ENCODE data around the gene TBCK.
A peak's percentile ranks its signal among the peaks of the same experiment; 100 is the strongest.

Gene TBCK

DNA sequence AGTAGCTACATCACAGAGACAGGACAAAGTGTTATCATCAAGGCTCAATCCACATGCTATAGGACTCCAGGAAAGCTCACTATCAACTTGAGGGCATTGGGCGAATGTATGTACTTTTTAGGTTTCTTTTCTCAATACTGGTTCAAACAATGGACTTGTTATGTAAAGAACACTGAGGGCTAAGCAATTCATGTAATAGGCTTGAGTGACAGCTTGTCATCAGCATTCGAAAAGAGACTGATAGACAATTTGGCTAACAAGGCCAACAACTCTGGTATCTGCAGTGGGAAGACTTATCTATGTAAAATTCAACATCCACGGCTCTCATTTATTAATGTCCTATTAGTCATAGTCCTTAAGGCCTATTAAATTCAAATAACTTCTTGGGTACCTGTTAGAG lies 279.7 kb downstream of the TBCK start:
- DNase-seq: no peak

DNA sequence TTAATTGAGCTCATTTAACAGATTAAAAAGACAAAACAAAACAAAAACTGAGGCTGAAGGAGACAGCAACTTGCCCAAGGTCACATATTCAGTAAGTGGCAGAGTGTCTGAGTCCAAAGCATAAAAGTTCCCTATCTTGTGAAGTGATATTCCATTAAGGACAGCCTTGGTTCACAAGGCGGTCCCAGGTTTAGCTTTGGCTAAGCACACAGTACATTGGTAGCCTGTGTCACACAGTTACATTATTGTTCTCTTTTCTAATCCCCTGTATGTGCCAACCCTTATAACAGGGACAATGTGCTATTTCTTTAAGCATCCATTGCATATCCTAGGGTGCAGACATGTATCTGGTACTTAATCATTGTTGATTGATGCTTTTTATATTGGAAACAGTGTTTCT lies 280.8 kb downstream of the TBCK start:
- DNase-seq: no peak

GRCh38 chr4:106034751-106035150 lies 281.3 kb downstream of the TBCK start:
- DNase-seq: no peak

GRCh38 chr4:106034220-106034619 lies 281.8 kb downstream of the TBCK start:
- no peak for DNase-seq

DNA sequence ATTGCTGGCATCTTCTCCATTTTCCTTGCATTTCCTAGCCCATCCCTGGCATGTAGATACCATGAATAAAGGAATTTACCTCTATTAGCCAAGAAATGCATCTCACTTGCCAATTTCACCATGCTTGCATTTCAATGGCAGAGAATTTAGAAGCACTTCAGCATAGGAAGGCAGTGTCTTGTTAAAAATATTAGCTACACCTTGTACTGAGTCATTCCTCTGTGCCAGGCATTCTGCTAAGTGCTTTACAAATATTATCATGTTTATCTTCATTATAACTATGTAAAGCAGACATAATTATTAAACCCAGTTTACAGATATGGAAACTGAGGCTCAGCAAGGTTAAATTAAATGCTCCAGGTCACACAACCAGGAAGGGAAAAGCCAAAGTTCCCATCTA lies 282.5 kb downstream of the TBCK start:
- DNase-seq: no peak

DNA sequence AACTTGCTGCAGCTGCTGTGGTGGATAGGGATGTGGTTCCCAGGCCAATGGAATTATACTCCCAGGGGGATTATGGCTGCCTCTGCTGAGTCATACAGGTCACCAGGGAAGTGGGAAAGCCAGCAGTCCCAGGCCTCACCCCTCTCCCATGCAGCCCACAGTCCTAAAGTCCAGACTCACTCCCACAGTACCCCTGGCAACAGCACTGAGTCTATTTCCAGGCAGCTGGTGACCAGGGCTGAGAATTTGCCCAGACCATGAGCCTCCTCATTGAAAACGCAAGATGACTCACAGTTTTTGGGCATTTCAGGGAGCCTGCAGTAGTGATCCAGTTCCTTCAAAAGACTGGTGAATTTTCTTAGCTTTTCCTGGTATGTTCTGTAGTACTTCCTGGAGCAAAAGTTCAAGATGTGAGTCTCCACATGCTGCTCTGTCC lies 283.1 kb downstream of the TBCK start:
- DNase-seq: no peak

GRCh38 chr4:106022454-106022853 lies 293.6 kb downstream of the TBCK start:
- DNase-seq: no peak

- DNase-seq: peak; percentile 78
Measured at GRCh38 chr4:106021737-106022410, 294.1 kb downstream of the TBCK start.

- DNase-seq: no peak
Measured at GRCh38 chr4:106019771-106020170, 296.2 kb downstream of the TBCK start.

- no peak for DNase-seq
Measured at GRCh38 chr4:106017975-106018374, 298.0 kb downstream of the TBCK start.

- DNase-seq: no peak
Measured at GRCh38 chr4:106011387-106011786, 304.6 kb downstream of the TBCK start.

GRCh38 chr4:106010761-106011160 lies 305.2 kb downstream of the TBCK start:
- no peak for DNase-seq

DNA sequence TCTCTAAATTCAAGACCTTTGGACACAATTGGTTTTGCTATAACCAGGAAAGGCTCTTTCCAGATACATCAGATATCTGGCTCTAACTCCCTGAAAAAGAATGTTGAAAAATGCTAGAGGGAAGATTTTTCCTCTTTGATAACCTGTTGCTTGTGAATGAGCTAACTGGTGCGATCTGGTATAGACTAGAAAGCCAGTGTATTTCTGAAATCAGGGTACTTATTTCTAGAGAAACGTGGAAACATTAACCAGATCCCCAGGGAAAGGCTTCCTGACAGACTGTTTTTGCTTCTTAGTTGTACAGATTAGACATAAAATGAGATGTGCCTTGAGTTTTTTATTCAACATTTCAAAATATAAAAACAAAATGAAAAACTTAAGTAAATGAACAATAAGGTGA lies 313.0 kb downstream of the TBCK start:
- DNase-seq: no peak

- DNase-seq: no peak
Measured at GRCh38 chr4:105998171-105999063, 317.6 kb downstream of the TBCK start.

- DNase-seq: no peak
Measured at GRCh38 chr4:105996845-105997244, 319.2 kb downstream of the TBCK start.

DNA sequence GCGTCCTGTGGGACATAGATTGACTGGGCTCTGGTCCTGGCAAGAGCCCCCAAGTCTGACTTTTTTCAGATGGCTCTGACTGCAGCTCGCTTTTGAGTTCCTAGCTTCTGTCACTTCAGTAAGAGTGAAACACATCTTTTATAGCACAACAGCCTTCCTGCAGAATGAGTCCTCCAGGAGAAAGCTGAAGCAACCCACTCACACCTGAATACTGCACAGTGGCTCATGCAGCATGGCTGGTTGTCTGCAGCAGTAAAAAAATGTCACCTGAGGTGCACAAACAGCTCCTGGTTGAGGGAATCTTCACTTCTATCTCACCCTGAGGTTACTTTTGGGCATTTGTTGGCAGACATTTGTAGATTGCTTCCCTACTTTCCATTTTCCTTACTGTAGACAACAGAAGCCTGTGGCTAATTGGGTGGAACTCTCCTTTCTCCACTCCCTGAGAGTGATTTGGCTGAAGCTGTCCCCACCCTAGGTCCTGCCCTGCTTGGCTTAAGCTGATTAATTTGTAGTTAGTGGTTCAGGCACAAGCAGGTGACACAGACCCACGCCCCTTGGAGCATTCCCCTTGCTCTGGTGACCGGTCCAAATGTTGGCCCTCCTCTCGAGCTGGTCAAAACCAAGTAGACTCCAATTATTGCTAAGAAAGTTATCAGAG lies 321.0 kb downstream of the TBCK start:
- DNase-seq: no peak

GRCh38 chr4:105994061-105994460 lies 321.9 kb downstream of the TBCK start:
- no peak for DNase-seq

GRCh38 chr4:105992641-105993305 lies 323.2 kb downstream of the TBCK start:
- no peak for DNase-seq

- DNase-seq: no peak
Measured at GRCh38 chr4:105991726-105992125, 324.3 kb downstream of the TBCK start.

Measured in hematopoietic multipotent progenitor cell treated with erythropoietin and hydrocortisone succinate and interleukin-3 and kit ligand, for 8 days (in vitro differentiated cells).